Measurements from ENCODE around the gene TBC1D7.
"Not testable (repeated sequence)": the region's sequence is repeated elsewhere in the genome, so short reads cannot be mapped to it uniquely, and the experiment has no call there.

Gene TBC1D7

DNA sequence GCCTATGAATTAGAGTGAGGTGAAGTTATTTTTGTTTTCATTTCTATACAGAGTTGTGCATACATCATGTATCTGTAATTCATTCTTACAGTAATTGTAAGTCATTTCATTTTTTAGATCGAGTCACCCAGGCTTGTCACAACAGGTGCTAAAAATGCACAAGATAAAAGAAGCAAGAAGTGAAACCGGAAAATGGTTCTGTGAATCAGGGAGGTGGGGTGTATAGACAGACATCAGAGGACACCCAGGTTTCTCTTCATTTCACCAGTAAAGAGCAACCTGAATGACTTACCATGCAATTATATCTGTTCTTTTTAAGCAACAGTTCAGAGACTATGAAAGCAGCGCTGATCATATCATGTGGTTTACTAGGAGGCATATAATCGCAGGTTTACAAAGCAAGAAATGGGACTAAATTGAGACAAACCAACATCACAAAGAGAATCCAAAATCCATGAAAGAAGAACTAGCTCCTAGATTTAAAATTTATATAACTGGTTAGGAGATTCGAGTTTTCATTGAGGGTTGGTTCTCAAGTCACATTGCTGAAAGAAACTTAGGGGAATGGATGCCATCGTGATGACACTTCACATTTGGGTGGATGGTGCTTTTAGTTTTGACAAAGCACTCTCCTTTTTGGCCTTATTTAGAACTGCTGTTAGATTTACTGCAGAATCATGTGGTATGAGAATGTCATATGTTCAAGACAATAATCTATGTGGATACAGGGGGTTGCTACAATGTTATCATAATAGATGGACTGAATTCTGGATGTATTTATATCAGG, 27.9 kb upstream of the TBC1D7 start:
- DNase-seq = no peak

GRCh38 chr6:13355043-13355945, 27.0 kb upstream of the TBC1D7 start:
- DNase-seq = peak; percentile 96

GRCh38 chr6:13354331-13355042, 26.1 kb upstream of the TBC1D7 start:
- peak; percentile 83 for DNase-seq

DNA sequence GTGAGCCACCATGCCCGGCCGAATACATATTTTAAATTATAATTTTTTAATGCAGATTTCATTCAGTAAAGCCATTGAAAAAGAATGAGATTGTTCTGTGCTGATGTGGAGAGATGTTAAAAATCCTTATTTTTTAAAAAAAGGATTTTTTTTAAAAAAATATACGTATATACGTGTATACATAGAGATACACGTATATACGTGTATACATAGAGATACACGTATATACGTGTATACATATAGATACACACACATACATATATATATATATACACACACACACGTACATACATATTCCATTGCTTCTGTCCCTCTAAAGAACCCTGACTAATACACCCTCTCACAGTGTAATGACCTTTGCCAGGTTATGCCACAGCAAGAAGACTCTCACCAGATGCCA, 23.8 kb upstream of the TBC1D7 start:
- no peak for DNase-seq

DNA sequence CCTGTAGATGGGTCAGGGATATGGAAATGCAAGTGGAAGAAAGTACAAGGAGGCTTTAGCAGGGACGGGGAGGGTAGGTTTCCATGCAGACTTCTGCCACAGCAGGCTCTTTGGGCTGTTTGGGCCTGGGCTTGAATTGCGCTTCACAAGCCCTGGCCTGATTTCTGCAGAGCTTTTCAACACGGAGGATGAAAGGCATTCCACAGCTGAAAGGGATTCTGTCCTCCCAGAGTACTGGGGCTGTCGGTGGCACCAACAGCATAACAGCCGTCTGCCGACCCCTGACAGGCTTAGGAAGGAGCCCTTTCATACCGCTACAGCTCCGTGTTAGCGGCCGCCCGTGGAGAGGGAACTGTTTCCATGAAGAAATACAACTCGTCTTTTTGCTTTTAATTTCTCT, 22.9 kb upstream of the TBC1D7 start:
- DNase-seq = no peak

GRCh38 chr6:13349811-13350506, 21.6 kb upstream of the TBC1D7 start:
- DNase-seq = no peak

DNA sequence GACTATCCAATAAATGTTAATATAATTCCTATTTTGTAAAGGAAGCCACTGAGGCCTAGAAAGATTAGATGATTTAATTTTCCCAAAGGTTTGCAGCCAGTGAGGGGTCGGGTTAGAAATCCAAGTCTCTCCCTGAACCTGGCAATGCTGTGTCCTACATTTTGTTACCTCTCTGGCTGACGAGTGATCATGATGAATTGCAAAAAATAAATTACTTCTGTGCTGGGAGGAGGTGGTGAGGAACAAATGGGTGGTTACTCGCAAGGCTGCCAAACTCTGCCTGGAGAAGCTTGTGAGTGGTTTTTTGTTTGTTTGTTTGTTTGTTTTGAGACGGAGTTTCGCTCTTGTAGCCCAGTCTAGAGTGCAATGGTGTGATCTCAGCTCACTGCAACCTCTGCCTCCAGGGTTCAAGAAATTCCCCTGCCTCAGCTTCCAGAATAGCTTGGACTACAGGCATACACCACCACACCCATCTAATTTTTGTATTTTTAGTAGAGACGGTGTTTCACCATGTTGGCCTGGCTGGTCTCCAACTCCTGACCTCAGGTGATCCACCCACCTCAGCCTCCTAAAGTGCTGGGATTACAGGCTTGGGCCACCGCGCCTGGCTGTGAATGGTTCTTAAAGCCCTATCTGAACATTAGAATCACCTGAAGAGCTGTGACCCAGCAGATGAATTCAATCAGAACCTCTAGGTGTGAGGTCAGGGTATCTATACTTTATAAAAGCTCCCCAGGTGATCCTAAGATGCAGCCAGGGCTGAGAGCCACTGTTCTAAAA, 20.2 kb upstream of the TBC1D7 start:
- no peak for DNase-seq

- no peak for DNase-seq
Observed at GRCh38 chr6:13346245-13346644, 17.9 kb upstream of the TBC1D7 start.

DNA sequence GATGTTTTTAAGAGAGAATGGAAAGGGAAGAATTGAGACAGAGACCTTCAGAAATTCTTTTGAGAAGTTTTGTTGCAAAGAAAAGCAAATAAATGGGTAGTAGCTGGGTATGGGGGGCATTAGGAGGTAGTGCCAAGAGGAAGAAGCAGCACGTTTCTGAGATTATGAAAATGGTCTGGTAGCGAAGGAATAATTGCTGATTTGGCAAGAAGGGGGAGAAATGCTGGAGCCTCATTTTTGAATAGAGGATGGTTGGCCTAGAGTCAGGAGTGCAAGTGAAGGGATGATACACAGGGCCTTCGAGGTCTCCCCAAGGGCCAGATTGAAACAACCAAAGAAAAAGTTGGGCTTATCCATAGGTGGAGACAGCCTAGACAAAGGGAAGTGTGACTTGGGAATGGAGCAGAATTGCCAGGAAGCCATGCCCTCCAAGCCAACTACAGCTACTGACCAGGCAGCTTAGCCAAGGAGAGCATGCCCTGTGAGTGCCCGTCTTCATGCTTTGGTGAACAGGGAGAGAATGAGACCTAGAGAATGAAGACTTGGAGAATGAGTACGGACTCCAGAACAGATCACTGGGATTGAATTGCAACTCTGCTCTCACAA, 14.2 kb upstream of the TBC1D7 start:
- DNase-seq = no peak

- DNase-seq = no peak
Observed at GRCh38 chr6:13339863-13340630, 11.7 kb upstream of the TBC1D7 start.

GRCh38 chr6:13338038-13338437, 9.7 kb upstream of the TBC1D7 start:
- no peak for DNase-seq

- DNase-seq = peak; percentile 48
Observed at GRCh38 chr6:13336553-13336952, 8.2 kb upstream of the TBC1D7 start.

- peak; percentile 69 for DNase-seq
Observed at GRCh38 chr6:13334953-13335352, 6.6 kb upstream of the TBC1D7 start.

GRCh38 chr6:13332349-13332706, 4.0 kb upstream of the TBC1D7 start:
- no peak for DNase-seq

GRCh38 chr6:13331516-13332348, 3.4 kb upstream of the TBC1D7 start:
- DNase-seq = peak; percentile 24

GRCh38 chr6:13328875-13329183, 492 bp upstream of the TBC1D7 start:
- no peak for DNase-seq

GRCh38 chr6:13327691-13328075, 654 bp downstream of the TBC1D7 start:
- no peak for DNase-seq

- DNase-seq = not testable (repeated sequence)
Observed at GRCh38 chr6:13326031-13326586, 2.2 kb downstream of the TBC1D7 start.

DNA sequence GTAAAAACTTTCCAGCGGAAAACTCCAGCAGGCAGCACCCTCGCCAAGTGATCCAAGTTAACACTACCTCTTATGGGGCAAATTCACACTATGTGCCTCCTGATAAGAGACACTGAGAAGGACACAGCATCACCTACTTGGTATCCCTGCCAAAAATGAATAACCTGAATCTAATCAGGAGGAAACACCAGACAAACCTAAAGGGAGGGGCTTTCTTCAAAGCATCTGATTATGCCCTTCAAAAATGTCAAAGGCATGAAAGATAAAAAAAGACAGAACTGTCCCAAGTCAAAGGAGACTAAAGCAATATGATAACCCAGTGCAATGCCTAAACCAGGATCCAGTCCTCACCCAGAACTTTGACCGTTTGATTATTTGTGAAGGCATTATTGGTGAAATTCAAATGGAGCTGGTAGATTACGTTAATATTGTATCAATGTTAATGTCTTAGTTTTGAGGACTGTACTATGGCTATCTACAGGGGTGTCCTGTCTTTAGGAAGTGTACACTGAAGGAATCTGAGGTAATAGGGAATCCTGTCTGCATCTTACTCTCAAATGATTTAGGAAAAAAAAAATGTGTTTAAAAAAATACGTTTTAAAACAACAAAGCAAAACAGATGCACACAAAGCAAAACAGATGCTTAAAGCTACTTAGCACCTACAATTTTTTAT, 8.3 kb downstream of the TBC1D7 start:
- no peak for DNase-seq

All from NCI-H226 (cell line).